Tongue (tissue), 2 donors: Measurements from ENCODE around the gene MRPS27. TPM values are rescaled to one million over a fixed set of nuclear protein-coding genes. Genes with fewer than 3 reads are reported as not detected.
A peak's percentile ranks its signal among the peaks of the same experiment; 100 is the strongest.

Experiments used
- DNase-seq: peaks from one replicate; pipeline ENCODE4 v3.0.0-alpha.2; 2015
- total RNA-seq: library from RNA; depleted of rRNA; stranded (reverse); fragments of >200 nt; gene quantifications from one replicate; pipeline ENCODE4 v1.2.3, GENCODE V29; 2014

The MRPS27 gene
- 59.3 TPM for total RNA-seq

GRCh38 chr5:72319976-72320752 is at the start of gene MRPS27, which contains the start of gene PTCD2:
TSS of gene MRPS27 (minus strand) at chr5:72320240. CDS start at chr5:72320221, 19 bp downstream.
TSS of gene PTCD2 (plus strand) at chr5:72320373. CDS start at chr5:72320383, 10 bp downstream.
- DNase-seq = peak; percentile 99

- DNase-seq = no peak
Measured at GRCh38 chr5:72369711-72370110, 49.7 kb upstream of the MRPS27 start.

- DNase-seq = no peak
Measured at GRCh38 chr5:72369301-72369700, 49.3 kb upstream of the MRPS27 start.

- no peak for DNase-seq
Measured at GRCh38 chr5:72368271-72368670, 48.2 kb upstream of the MRPS27 start.

GRCh38 chr5:72366324-72366976 is 46.4 kb upstream of the MRPS27 start:
- peak; percentile 93 for DNase-seq

- no peak for DNase-seq
Measured at GRCh38 chr5:72364951-72365350, 44.9 kb upstream of the MRPS27 start.

GRCh38 chr5:72364171-72364570 is 44.1 kb upstream of the MRPS27 start:
- DNase-seq = no peak

GRCh38 chr5:72363166-72363802 is 43.2 kb upstream of the MRPS27 start:
- DNase-seq = no peak

GRCh38 chr5:72359886-72360285 is 39.8 kb upstream of the MRPS27 start:
- DNase-seq = no peak

- DNase-seq = no peak
Measured at GRCh38 chr5:72358925-72359324, 38.9 kb upstream of the MRPS27 start.

GRCh38 chr5:72356361-72356760 is 36.3 kb upstream of the MRPS27 start:
- no peak for DNase-seq

- peak; percentile 75 for DNase-seq
Measured at GRCh38 chr5:72355706-72356299, 35.8 kb upstream of the MRPS27 start.

GRCh38 chr5:72353046-72353445 is 33.0 kb upstream of the MRPS27 start:
- DNase-seq = no peak

- no peak for DNase-seq
Measured at GRCh38 chr5:72352616-72353015, 32.6 kb upstream of the MRPS27 start.

- no peak for DNase-seq
Measured at GRCh38 chr5:72351376-72351775, 31.3 kb upstream of the MRPS27 start.

- no peak for DNase-seq
Measured at GRCh38 chr5:72347801-72348308, 27.8 kb upstream of the MRPS27 start.

- no peak for DNase-seq
Measured at GRCh38 chr5:72346398-72346797, 26.4 kb upstream of the MRPS27 start.

- no peak for DNase-seq
Measured at GRCh38 chr5:72338689-72339209, 18.7 kb upstream of the MRPS27 start.

- DNase-seq = no peak
Measured at GRCh38 chr5:72337159-72337558, 17.1 kb upstream of the MRPS27 start.

- DNase-seq = no peak
Measured at GRCh38 chr5:72330712-72331111, 10.7 kb upstream of the MRPS27 start.

- DNase-seq = peak; percentile 38
Measured at GRCh38 chr5:72328172-72328571, 8.1 kb upstream of the MRPS27 start.

- peak; percentile 59 for DNase-seq
Measured at GRCh38 chr5:72326306-72326649, 6.2 kb upstream of the MRPS27 start.
